ENCODE results near the gene SFT2D3.

The SFT2D3 gene

DNA sequence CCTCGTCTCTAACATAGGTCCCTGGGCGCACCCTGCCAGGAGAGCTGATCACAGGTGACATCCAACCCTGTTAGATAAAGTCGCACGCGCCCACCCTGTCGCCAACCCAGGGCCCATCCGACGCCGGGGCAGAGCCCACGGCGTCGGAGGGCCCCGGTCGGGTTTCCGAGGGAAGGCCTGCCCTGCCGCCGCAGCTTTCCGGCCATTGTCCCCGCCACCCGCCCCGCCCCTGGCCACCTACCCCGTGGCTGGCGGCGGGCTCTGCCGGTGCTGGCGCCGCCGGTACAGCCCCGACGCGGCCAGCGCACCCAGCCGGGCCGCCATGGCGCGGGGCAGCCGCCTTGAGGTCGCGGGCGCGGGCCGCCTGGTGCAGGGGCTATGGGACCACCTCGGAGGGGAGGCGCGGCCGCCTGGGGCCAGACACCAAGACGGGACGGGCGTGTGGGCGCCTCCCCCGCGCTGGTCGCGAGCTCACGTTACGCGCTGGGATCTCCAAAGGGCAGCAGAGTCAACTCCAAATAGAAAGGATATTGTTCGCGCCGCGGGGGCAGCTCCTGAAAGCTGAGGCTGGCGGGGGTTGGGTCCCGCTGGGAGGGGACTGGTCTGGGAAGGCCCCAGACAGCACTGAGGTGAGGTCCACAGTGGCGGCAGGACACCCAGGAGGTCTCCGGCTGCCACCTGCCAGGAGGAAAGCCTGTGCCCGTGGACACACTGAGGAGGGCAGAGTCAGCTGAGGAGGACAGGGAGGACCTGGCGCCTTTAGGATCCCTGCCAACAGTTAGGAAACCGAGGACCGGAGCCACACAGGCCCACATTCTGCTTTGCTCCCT is 37.0 kb upstream of the SFT2D3 start:
- H3K27ac ChIP-seq: no peak overlapping the region
- DNase-seq (ENCODE audit: low read depth, low spot score): no peak

DNA sequence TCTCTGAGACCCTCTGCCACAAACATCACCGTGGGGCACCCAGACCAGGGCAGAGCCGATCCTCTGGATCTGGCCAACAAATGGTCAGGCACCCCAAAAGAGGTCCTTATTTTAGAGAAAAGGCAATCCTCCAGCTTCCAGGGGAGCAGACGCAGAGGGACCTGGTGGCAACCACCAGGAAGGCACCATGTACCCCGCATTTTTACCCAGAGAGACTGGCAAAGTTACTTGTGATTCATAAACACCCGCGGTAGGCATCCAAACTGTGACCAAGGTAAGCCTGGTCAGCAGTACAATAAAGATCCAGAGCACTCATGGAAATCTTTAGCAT is 36.4 kb upstream of the SFT2D3 start:
- DNase-seq (ENCODE audit: low read depth, low spot score): no peak
- no peak overlapping the region for H3K27ac ChIP-seq

DNA sequence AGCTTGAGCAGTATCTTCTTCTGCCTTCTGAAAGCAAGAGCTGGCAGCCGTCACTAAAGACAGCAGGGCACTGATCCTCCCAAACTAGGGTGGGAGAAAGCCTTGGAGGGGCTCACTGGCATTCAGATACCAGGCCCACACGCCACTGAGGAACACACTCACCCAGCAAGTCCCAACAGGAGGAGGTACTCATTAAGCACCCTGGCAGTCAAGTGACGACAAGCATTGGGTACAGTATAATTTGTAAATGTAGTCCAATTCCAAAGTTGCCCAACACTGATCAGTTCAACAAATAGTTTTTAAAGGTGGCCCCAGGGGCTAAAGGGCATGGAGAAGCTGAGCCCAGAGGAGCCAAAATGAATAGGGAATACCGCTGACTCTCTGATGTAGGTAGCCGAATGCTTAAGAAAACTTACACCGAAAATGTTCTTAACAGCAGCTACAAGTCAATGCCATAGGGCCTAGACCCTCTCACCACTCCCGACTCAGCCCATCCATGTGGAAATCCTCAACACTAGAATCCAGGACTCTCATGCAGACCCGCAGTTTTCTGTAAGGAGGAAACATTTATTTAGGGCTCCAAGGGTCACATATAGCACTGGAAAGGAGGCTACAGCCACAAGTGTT is 35.9 kb upstream of the SFT2D3 start:
- DNase-seq (ENCODE audit: low read depth, low spot score): peak; percentile 8

DNA sequence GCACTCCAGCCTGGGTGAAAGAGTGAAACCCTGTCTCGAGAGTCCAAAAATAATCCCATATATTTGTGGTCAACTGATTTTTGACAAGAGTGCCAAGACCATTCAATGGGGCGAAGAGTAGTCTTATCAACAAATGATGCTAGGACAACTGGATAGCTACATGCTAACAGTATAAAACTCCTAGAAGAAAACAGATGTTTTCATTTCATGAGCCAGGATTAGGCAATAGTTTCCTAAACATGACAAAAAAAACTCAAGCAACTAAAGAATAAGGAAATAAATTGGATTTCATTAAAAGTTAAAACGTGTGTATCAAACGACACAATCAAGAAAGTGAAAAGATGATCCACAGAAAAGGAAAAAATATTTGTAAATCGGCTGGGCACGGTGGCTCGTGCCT is 32.2 kb upstream of the SFT2D3 start:
- H3K27ac ChIP-seq: no peak overlapping the region
- no peak for DNase-seq (ENCODE audit: low read depth, low spot score)

More for the DNA sequence above, 35.9 kb upstream of the SFT2D3 start:
- no peak overlapping the region for H3K27ac ChIP-seq

DNA sequence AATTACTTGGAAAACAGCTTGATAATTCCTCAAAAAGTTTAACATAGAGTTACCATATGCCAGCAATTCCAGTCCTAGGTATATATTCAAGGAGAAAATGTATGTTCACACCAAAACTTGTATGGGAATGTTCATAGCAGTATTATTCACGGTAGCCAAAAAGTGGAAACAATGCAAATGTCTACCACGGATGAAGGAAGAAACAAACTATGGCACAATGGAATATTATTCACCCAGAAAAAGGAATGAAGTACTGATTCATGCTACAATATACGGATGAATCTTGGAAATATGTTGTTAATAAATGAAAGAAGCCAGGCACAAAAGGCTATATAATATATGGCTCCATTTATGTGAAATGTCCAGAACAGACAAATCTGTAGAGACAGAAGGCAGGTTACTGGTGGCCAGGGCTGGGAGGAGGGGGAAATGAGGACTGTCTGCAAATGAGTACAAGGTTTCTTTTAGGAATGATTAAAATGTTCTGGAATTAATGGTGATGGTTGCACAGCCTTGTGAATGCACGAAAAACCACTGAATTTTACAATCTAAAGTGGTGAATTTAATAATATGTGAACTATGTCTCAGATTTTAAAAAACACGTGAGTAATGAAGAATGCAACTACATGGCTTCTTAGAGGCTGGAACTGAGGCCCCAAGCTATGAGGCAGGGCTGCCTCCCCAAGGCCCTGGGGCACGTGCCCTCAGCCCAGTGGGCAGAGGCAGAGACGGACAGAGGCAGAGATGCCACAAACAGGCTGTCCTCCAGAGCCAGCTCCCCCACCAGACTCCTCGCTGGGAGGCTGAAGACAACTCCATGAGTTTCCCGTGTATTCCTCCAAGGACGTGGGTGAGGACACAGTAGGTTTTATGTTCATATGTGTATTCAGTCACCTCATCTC is 31.0 kb upstream of the SFT2D3 start:
- no peak for DNase-seq (ENCODE audit: low read depth, low spot score)
- no peak overlapping the region for H3K27ac ChIP-seq

DNA sequence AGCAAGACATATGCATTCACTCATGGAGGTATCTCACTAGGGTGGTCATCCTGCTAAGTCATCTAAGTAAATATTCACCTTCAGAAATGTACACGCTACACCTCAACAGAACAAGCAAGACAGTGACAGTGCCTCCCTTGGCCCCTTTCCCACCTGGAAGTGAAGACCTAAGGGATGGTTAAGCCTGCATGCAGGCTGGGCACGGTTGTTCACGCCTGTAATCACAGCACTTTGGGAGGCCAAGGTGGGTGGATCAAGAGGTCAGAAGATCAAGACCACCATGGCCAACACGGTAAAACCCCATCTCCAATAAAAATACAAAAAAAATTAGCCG is 30.4 kb upstream of the SFT2D3 start:
- no peak overlapping the region for H3K27ac ChIP-seq
- DNase-seq (ENCODE audit: low read depth, low spot score): no peak

DNA sequence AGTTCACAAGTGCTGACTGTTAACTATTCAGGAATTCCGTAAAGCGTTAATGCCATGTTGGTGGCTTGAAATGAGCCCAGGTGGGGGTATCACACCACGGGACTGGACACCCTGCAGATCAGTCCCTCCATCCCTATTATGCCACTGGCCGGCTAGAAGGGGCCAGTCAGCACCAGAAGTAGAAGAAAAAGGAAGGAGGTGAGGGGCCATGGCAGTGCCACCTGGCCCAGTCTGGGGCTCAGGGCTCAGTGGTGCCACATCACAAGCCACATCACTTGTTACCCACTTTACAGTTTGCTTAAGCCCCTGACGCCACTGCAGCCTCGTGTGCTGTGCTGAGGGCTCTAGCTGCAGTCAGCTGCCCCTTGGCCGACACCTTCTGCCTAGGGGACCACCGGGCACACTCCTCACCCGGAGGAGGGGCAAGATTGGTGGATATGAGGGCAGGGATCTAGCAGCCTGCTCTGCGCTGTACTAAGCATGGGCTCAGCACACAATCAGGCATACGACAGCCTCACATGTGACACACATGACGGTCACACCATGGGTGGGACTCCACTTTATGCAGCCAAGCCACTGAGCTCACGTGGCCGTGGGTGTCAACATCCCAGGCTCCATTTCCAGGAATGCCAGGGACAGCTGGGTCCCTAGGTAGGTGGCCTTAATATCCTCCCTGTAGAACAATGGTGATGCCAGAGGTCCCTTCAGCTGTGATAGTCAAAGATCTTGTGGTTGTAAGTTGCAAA is 29.6 kb upstream of the SFT2D3 start:
- DNase-seq (ENCODE audit: low read depth, low spot score): no peak
- no peak overlapping the region for H3K27ac ChIP-seq

DNA sequence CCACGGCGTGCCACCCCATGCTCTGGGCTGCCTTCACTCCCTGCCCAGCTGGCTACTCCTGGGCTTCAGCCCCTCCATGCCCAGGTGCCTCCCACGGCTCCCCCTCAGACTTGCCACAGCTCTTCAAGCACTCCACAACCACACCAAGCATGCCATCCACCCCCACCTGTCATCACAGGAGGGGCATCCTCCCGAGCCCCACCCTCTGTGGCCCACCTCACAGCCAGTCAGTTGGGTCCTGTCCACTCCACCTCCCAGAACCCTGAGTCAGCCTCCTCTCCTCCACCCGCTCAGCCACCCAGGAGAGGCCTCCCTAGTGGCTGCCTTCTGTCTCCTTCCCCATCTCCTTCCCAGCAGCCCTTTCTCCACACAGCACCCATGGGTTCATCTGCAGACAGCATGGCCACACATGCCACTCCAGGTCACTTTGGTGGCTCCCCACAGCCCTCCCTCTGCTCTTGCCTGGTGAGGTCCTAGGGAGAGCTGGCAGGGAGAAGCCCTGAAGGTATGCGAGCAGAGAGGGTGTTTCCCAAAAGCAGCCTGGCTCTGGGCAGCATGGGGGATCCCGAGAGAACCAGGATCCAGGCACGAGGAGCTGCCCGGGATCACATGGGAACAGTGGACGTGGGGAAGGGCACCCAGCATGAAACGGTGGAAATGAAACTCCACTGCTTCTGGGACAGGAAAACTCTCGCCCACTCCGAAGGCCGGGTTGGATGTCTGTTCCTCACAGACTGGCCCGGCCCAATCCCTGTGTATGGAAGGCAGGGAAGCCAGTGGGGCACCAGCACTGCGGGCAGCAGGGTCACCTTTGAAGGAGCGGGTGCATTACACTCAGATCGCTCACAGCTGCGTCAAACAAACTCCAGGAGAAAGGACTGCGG is 28.7 kb upstream of the SFT2D3 start:
- H3K27ac ChIP-seq: no peak overlapping the region
- no peak for DNase-seq (ENCODE audit: low read depth, low spot score)

DNA sequence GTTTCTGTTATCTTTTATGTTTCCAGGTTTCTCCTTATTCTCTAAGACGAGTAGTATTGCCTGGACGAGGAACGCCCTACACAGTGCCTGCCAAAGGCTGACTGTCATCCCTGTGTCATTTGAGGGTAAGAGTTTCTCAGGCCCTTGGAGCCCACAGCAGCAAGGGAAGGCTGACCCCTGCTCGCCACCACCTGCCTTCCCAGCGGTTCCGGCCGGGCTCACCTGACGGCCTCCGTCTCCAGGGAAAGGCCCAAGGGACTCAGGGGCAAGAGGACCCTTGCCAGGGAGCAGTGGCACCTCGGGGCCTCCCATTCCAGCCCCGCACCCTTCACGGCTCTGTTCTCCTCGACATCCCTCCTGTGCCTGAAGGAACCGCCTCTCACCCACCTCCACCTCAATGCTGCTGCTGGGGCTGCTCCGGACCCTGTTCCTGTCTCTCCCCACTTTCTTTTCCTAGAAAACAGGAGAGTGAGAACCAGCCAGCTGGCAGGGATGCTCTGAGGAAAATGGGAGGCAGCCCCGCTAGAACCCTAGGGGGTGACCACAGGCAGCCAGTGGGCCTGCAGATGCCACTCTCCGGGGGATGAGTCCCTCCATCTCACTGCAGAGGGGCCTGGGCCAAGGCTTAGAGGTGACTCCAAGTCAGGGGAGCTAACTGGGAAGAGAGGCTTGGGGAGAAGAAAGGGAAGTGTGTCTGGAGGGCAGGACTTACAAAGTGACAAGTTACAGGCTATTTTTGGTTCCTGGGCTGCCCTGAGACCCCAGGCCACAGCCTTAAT is 27.8 kb upstream of the SFT2D3 start:
- DNase-seq (ENCODE audit: low read depth, low spot score): no peak
- H3K27ac ChIP-seq: no peak overlapping the region

DNA sequence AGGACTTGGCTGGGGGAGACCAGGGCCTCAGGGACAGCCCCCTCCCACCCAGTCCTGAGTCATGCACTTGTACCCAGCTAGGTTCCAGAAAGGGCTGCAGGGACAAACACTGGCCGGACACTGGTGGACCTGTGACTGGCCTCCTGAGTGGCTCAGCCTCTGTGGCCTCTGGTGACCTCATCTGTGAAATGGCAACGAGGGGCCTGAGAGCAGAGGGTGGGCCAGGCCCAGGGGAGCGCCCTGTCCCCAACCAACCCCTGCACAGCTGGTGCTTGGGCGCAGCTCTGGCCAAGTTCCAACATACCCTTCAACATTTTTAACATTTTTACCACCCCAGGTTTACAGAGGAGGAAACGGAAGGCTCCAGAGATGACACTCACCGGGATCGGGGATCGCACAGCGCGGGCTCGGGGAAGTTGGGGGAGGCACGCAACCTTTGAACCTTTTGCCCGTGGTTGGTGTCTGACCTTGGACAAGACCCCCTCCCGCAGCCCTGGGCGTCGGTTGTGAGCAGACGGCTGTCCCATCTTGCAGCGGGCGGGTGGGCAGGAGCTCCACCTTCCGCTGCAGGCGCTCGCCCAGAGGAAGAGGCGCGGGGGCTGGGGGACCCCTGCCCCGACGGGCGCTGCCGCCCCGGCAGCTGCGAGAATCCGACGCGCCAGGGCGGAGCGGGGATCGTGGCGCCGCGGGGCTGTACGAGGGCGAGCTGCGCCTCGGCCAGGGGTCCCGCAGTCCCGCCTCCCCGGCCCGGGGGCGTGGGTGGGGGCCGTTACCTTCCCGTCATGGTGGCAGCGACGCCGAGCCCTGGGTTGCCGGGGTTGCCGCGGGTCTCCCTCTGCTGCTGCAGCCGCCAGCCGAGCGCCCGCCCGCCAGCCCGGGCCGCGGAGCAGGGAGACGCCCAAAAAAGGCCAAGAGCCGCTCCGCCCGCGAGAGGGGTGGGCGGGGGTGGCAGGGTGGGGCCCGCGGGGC is 26.8 kb upstream of the SFT2D3 start:
- no peak for DNase-seq (ENCODE audit: low read depth, low spot score)
- H3K27ac ChIP-seq: no peak overlapping the region

DNA sequence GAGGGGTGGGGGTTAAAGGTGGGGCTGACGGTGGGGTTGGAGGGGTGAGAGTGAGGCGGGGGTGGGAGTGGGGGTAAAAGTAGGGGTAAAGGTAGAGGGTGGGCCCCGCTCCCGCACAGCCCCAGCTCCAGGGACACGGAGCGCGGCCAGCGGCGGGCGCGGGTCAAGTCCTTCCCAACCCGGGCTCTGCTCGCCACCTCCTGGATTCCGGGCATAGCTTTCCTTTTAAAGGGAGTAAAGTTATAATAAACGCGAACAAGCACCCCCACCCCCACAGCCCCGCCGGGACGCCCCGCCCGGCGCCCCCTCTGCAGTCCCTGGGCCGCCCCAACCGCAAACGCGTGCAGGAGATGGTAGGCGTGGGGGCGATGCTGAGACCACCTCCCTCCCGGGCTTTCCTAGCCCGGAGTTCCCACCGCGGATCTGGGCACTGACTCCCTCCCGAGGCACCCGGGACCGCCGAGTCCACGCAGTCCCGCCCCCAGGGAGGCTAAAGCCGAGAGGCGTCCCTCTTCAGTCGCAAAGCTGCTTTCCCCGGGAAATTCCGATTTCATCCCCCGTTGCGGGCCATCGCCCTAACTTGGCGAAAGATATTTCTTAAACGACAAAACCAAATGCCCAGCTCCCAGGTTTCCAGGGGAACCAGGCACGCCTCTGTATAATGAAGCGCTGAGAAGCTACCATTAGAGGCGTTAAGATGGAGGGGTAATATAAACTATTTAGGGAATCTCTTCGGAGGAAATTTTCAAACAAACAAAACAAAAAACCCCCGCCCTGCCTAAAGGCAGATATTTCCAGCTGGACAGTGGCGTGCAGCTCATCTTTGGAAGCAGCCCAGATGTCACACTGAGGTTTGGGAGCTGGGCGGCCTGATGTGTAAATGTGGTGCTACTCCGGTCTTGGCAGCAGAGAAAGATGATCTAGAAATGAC is 25.7 kb upstream of the SFT2D3 start, which contains the start of gene LIMS2:
TSS of gene LIMS2 (minus strand) at position 200 of the 931 bp plus-strand sequence. CDS start 506 bp downstream, outside the sequence.
- no peak within 1 kb of the TSS for H3K27ac ChIP-seq

DNA sequence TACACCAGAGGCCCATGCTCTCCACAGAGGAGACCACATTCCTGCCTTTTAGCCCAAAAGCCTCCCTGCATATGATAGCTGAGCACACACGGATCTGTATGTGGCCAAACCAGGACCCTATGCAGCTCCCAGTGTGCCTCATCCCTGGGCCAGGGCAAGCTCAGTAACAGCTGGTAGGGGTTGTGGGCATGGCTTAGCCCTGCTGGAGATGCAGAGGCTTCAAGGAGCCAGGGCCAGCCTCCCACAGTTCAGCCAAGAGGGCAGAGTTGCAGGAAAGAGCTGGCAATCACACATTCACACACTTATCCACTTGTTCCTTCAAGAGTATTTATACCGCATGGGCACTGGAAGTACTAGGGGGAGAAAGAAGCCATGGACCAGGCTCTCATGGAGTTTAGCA is 24.4 kb upstream of the SFT2D3 start:
- DNase-seq (ENCODE audit: low read depth, low spot score): no peak
- H3K27ac ChIP-seq: no peak overlapping the region

More for the DNA sequence above, 25.7 kb upstream of the SFT2D3 start, which contains the start of gene LIMS2:
- DNase-seq (ENCODE audit: low read depth, low spot score): no peak

DNA sequence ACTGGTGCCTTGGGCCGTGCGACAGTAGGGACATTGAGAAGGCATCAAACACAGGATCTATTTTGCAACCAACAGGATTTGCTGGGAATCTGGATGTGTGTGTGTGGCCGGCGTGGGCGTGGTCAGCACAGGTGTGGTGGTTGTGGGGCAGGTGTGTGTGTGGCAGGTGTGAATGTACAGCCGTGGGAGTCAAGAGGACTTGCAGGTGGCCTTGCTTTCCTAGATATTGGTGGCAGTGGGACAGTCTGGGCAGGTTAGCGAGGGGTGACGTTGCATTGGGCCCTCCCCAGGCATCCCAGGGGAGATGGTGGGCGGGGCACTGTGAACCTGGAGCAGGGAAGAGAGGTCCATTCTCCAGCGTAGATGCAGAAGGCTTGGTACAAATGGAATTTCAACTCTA is 22.8 kb upstream of the SFT2D3 start:
- no peak overlapping the region for H3K27ac ChIP-seq
- DNase-seq (ENCODE audit: low read depth, low spot score): no peak

DNA sequence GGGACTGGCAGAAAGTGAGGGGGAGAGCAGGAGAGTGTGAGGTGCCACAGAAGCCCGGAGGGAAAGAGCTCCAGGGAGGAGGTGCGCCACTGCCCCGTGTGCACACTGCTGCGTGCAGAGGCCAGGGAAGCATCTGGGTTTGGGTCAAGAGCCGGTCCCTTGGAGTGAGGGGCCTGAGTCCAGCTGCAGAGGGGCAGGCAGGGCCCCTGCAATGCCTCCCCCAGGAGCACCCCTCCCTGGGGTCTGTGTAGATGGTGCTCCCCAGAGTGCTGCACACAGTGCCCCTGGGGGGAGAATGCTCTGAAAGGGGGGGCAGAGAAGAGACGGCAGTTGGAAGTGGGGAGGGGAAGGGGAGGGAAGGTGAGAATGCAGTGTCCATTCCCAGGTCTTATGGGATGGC is 22.3 kb upstream of the SFT2D3 start:
- no peak for DNase-seq (ENCODE audit: low read depth, low spot score)
- H3K27ac ChIP-seq: no peak overlapping the region

DNA sequence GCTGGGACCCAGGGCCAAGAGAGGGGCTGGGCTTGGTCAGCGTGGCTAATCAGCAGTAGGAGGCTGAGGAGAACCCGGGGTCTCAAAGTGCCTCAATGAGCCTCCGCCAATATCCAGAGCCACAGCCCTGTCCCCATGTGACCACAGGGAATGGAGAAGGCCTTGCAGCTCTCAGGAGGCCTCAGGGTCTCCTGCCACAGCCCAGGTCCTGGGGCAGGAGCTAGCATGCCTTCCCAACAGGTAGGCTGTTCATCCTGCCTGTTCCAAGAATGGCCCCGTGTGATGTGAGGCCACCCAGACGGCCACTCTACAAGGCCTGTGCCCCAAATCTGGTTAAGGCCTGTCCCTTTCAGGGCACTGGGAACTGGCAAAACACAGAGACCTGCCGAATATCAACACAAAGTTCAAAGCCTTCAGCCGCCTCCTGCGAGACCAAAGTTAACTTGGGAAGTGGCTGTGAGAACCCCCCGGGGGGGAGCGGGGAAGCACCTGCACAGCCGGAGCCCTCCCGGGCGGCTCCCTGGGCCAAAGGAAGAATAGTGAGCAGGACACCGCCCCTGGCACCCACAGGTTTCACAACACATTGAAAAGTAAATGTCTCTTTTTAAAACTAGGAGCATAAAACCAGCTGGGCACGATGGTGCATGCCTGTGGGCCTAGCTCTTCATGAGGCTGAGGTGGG is 21.5 kb upstream of the SFT2D3 start:
- DNase-seq (ENCODE audit: low read depth, low spot score): no peak
- H3K27ac ChIP-seq: no peak overlapping the region
